GM23338 (cell line): ENCODE results near the gene DNAAF2.
A peak's percentile ranks its signal among the peaks of the same experiment; 100 is the strongest.

Experiments
- CREB1 ChIP-seq: fragments of 250-450 bp; sonication (Bioruptor Pico); IDR thresholded peaks from 2 replicates; pipeline ENCODE4 v1.5.0; 2020; ENCODE audit warnings: low read depth, mild to moderate bottlenecking, moderate library complexity
- EZH2 ChIP-seq: fragments of 200-600 bp; sonication (generic); IDR thresholded peaks from one replicate; pipeline ENCODE4 v1.8.0; 2017; ENCODE audit warnings: antibody characterized with exemption, mild to moderate bottlenecking, low read depth; ENCODE audit not compliant: unreplicated experiment
- EZH2phosphoT487 ChIP-seq: fragments of 200-600 bp; sonication (generic); IDR thresholded peaks from one replicate; pipeline ENCODE4 v1.8.1; 2018; ENCODE audit warnings: antibody characterized with exemption; ENCODE audit not compliant: unreplicated experiment
- JUNB ChIP-seq: IDR thresholded peaks from one replicate; pipeline ENCODE4 v1.6.1; 2016; ENCODE audit warnings: antibody characterized with exemption; ENCODE audit not compliant: unreplicated experiment
- NANOG ChIP-seq: IDR thresholded peaks from 2 replicates; pipeline ENCODE4 v1.6.1; 2016; ENCODE audit warnings: antibody characterized with exemption, borderline replicate concordance
- POLR2AphosphoS5 ChIP-seq: IDR thresholded peaks from 2 replicates; pipeline ENCODE4 v1.6.1; 2016; ENCODE audit warnings: antibody characterized with exemption, low read depth
- TF ChIP-seq, protein P1 (sequence below), 2 experiments: fragments of 200-600 bp in 1 of 2; sonication (generic) in 1 of 2; conservative IDR thresholded peaks; 2 replicates each; pipeline versions ENCODE4 v1.5.1 to v1.6.1; 2016 to 2017; ENCODE audit warnings: antibody characterized with exemption in 2 of 2, low read depth in 2 of 2, mild to moderate bottlenecking in 2 of 2, moderate library complexity in 1 of 2
- TF ChIP-seq, protein P2 (sequence below): IDR thresholded peaks from one replicate; pipeline ENCODE4 v1.6.1; 2018; ENCODE audit warnings: antibody characterized with exemption; ENCODE audit not compliant: unreplicated experiment

DNA sequence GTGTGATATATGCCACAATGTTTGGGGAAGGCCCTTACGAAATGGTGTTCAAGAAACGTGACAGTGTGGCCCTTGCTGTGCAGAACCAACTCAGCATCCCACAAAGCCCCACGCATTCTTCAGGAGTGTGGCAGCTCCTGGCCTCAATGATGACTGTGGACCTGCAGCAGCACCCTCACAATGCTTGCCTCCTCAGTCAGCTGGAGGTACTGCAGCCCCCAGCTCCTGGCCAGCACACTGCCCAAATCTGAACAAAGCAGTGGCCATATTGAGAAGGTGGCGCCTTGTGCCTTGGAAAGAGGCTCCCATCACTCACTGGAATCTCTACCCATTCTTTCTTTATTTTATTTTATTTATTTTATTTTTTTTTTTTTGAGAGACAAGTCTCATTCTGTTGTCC lies 42.6 kb upstream of the DNAAF2 start:
- TF ChIP-seq, protein P1, sequence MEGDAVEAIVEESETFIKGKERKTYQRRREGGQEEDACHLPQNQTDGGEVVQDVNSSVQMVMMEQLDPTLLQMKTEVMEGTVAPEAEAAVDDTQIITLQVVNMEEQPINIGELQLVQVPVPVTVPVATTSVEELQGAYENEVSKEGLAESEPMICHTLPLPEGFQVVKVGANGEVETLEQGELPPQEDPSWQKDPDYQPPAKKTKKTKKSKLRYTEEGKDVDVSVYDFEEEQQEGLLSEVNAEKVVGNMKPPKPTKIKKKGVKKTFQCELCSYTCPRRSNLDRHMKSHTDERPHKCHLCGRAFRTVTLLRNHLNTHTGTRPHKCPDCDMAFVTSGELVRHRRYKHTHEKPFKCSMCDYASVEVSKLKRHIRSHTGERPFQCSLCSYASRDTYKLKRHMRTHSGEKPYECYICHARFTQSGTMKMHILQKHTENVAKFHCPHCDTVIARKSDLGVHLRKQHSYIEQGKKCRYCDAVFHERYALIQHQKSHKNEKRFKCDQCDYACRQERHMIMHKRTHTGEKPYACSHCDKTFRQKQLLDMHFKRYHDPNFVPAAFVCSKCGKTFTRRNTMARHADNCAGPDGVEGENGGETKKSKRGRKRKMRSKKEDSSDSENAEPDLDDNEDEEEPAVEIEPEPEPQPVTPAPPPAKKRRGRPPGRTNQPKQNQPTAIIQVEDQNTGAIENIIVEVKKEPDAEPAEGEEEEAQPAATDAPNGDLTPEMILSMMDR (conservative IDR thresholded peaks at IDR 0.05; ENCODE audit: low read depth in 2 of 2) = peak in 1 of 2 experiments; percentile 14; a peak in 1 of 4 replicates
- TF ChIP-seq CREB1 (CRISPR knock-in tag) (no peak), POLR2AphosphoS5 (no peak), EZH2 (no peak), NANOG (no peak), JUNB (no peak), EZH2phosphoT487 (no peak)
- TF ChIP-seq, protein P2, sequence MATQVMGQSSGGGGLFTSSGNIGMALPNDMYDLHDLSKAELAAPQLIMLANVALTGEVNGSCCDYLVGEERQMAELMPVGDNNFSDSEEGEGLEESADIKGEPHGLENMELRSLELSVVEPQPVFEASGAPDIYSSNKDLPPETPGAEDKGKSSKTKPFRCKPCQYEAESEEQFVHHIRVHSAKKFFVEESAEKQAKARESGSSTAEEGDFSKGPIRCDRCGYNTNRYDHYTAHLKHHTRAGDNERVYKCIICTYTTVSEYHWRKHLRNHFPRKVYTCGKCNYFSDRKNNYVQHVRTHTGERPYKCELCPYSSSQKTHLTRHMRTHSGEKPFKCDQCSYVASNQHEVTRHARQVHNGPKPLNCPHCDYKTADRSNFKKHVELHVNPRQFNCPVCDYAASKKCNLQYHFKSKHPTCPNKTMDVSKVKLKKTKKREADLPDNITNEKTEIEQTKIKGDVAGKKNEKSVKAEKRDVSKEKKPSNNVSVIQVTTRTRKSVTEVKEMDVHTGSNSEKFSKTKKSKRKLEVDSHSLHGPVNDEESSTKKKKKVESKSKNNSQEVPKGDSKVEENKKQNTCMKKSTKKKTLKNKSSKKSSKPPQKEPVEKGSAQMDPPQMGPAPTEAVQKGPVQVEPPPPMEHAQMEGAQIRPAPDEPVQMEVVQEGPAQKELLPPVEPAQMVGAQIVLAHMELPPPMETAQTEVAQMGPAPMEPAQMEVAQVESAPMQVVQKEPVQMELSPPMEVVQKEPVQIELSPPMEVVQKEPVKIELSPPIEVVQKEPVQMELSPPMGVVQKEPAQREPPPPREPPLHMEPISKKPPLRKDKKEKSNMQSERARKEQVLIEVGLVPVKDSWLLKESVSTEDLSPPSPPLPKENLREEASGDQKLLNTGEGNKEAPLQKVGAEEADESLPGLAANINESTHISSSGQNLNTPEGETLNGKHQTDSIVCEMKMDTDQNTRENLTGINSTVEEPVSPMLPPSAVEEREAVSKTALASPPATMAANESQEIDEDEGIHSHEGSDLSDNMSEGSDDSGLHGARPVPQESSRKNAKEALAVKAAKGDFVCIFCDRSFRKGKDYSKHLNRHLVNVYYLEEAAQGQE = no peak
